Neural progenitor cell (in vitro differentiated cells): ENCODE measurements around the gene KRTAP9-4. TPM values are rescaled to one million over a fixed set of nuclear protein-coding genes. Genes with fewer than 3 reads are reported as not detected.

Experiments
- DNase-seq: peaks from one replicate; pipeline ENCODE4 v3.0.0-alpha.2; 2016; ENCODE audit warnings: low spot score
- H2AFZ ChIP-seq: fragments of 200-600 bp; sonication (generic); replicated peaks from 2 replicates; pipeline ENCODE4 v1.6.1; 2016; ENCODE audit warnings: antibody characterized with exemption
- H3F3A ChIP-seq: fragments of 200-600 bp; sonication (generic); 2 replicates; pipeline ENCODE4 v1.6.1; 2016; ENCODE audit warnings: antibody characterized with exemption, low read depth
- H3K27ac ChIP-seq: fragments of 200-600 bp; sonication (generic); 2 replicates; pipeline ENCODE4 v1.5.1; 2016; ENCODE audit warnings: mild to moderate bottlenecking
- H3K27me3 ChIP-seq: fragments of 200-600 bp; sonication (generic); 2 replicates; pipeline ENCODE4 v1.6.1; 2016; ENCODE audit warnings: mild to moderate bottlenecking, moderate library complexity
- H3K36me3 ChIP-seq: fragments of 200-600 bp; sonication (generic); 2 replicates; pipeline ENCODE4 v1.5.1; 2016
- H3K4me1 ChIP-seq: fragments of 200-600 bp; sonication (generic); 2 replicates; pipeline ENCODE4 v1.6.1; 2016; ENCODE audit warnings: mixed run types
- H3K4me2 ChIP-seq: fragments of 200-600 bp; sonication (generic); 2 replicates; pipeline ENCODE4 v1.6.1; 2016
- H3K4me3 ChIP-seq: fragments of 200-600 bp; sonication (generic); 2 replicates; pipeline ENCODE4 v1.5.1; 2016
- H3K79me2 ChIP-seq: fragments of 200-600 bp; sonication (generic); 2 replicates; pipeline ENCODE4 v1.6.1; 2016; ENCODE audit warnings: low read depth
- H3K9ac ChIP-seq: fragments of 200-600 bp; sonication (generic); 2 replicates; pipeline ENCODE4 v1.6.1; 2016
- H3K9me3 ChIP-seq: fragments of 200-600 bp; sonication (generic); 2 replicates; pipeline ENCODE4 v1.5.1; 2016; ENCODE audit warnings: low read depth
- H4K20me1 ChIP-seq: fragments of 200-600 bp; sonication (generic); 2 replicates; pipeline ENCODE4 v1.6.1; 2016; ENCODE audit warnings: low read depth
- H3K27ac Mint-ChIP-seq: 3 replicates; pipeline ENCODE4 v1.8.0; 2021; ENCODE audit warnings: mixed read lengths
- H3K27me3 Mint-ChIP-seq: 2 replicates; pipeline ENCODE4 v1.8.0; 2022; ENCODE audit warnings: low read depth, mild to moderate bottlenecking, inconsistent platforms, moderate library complexity, mixed read lengths; ENCODE audit not compliant: insufficient read depth
- H3K36me3 Mint-ChIP-seq: 3 replicates; pipeline ENCODE4 v1.8.0; 2021; ENCODE audit warnings: mixed read lengths
- H3K4me1 Mint-ChIP-seq: 3 replicates; pipeline ENCODE4 v1.8.0; 2021; ENCODE audit warnings: mixed read lengths
- H3K4me3 Mint-ChIP-seq: 3 replicates; pipeline ENCODE4 v1.8.0; 2021; ENCODE audit warnings: mild to moderate bottlenecking, moderate library complexity, mixed read lengths
- H3K9me3 Mint-ChIP-seq: 3 replicates; pipeline ENCODE4 v1.8.0; 2020; ENCODE audit warnings: mixed read lengths
- EZH2 ChIP-seq: fragments of 200-600 bp; sonication (generic); IDR thresholded peaks from 2 replicates; pipeline ENCODE4 v1.6.1; 2017; ENCODE audit warnings: antibody characterized with exemption, mild to moderate bottlenecking, moderate library complexity
- EZH2phosphoT487 ChIP-seq: fragments of 200-600 bp; sonication (generic); IDR thresholded peaks from 2 replicates; pipeline ENCODE4 v1.6.1; 2017; ENCODE audit warnings: antibody characterized with exemption
- total RNA-seq: library from RNA; depleted of rRNA; stranded (reverse); fragments of >200 nt; gene quantifications from 2 replicates; pipeline ENCODE4 v1.2.3, GENCODE V29; 2015; ENCODE audit warnings: low replicate concordance
- TF ChIP-seq, protein P1 (sequence below): fragments of 200-600 bp; sonication (generic); IDR thresholded peaks from 2 replicates; pipeline ENCODE4 v1.5.1; 2017; ENCODE audit warnings: antibody characterized with exemption, mild to moderate bottlenecking

KRTAP9-4 gene
- total RNA-seq, 1 donor from 2014 or later: not detected

DNA sequence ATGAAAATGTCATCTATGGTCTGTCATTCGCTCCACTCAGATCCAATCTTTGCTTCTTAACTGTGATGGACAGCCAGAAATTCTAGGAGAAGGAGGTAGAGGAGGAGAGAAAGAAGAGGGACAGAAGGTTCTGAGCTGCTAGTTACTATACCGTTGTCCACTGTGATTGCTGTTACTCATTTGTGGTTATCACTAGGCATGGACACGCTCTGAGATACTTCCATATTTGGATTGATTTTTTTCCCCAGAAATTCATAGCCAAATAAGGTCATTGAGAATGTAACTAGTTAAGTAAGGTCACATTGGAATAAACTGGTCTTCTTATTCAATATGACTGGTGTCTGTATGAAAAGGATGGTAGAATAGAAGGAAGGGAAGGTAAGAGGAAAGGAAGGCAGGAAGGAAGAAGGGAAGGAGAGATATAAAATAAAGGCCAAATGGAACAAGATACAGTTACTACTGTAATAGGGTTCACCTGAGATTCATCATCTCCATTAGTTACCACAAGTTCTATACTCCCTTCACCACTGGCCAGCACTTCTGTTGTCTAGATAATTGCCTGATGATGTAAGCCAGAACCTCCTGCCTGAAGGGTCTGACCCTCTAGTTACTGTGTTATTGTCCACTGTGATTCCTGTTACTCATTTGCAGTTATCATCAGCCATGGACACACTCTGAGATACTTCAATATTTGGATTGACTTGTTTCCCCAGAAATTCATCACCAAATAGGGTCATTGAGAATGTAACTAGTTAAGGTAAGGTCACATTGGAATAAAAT lies 28.9 kb downstream of the KRTAP9-4 start:
- peaks cover 4% of the 10 kb centered on the region for H3K27me3 Mint-ChIP-seq
- H3K9me3 Mint-ChIP-seq: no peaks in the 10 kb centered on the region
- H3K9ac ChIP-seq: no peak overlapping the region
- no peak overlapping the region for H3K4me2 ChIP-seq
- no peaks in the 10 kb centered on the region for H3K79me2 ChIP-seq
- no peaks in the 10 kb centered on the region for H3K9me3 ChIP-seq
- no peaks in the 10 kb centered on the region for H4K20me1 ChIP-seq
- no peaks in the 10 kb centered on the region for H3K36me3 ChIP-seq
- H3K36me3 Mint-ChIP-seq: no peaks in the 10 kb centered on the region
- H2AFZ ChIP-seq: no peak overlapping the region
- no peak for DNase-seq
- no peak overlapping the region for H3K4me3 Mint-ChIP-seq
- H3F3A ChIP-seq: no peaks in the 10 kb centered on the region
- H3K27me3 ChIP-seq: no peaks in the 10 kb centered on the region
- no peak for TF ChIP-seq EZH2
- TF ChIP-seq EZH2phosphoT487: no peak
- TF ChIP-seq, protein P1, sequence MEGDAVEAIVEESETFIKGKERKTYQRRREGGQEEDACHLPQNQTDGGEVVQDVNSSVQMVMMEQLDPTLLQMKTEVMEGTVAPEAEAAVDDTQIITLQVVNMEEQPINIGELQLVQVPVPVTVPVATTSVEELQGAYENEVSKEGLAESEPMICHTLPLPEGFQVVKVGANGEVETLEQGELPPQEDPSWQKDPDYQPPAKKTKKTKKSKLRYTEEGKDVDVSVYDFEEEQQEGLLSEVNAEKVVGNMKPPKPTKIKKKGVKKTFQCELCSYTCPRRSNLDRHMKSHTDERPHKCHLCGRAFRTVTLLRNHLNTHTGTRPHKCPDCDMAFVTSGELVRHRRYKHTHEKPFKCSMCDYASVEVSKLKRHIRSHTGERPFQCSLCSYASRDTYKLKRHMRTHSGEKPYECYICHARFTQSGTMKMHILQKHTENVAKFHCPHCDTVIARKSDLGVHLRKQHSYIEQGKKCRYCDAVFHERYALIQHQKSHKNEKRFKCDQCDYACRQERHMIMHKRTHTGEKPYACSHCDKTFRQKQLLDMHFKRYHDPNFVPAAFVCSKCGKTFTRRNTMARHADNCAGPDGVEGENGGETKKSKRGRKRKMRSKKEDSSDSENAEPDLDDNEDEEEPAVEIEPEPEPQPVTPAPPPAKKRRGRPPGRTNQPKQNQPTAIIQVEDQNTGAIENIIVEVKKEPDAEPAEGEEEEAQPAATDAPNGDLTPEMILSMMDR: no peak
- no peaks in the 10 kb centered on the region for H3K4me1 Mint-ChIP-seq
- no peak overlapping the region for H3K27ac Mint-ChIP-seq
- H3K4me1 ChIP-seq: no peaks in the 10 kb centered on the region
- H3K27ac ChIP-seq: no peak overlapping the region
- H3K4me3 ChIP-seq: no peak overlapping the region

DNA sequence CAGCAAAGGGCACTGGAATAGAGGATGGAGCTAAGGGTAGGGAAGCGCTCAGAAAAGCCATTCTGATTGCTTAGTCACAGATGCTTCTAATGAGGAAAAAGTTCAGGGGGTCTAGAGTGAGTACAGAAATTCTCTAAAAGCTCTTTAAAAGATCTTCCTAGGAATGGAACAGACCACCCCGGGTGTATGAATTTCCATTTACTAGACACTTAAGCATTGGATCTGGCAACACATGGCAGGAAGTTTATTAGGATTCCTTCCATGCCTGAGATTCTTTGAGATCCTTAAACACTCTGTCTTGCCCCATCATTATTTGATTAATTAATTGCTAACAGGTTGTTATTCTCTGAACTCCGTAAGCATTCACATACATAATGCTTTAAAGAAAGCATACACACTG lies 34.6 kb downstream of the KRTAP9-4 start:
- H3K27me3 Mint-ChIP-seq: no peaks in the 10 kb centered on the region
- Histone ChIP-seq H2AFZ (peak overlapping the region; percentile 22), H3K4me3 (no peak overlapping the region), H3K9ac (no peak overlapping the region), H3K9me3 (no peaks in the 10 kb centered on the region), H3K79me2 (no peaks in the 10 kb centered on the region), H3K4me1 (peaks cover 6% of the 10 kb centered on the region), H4K20me1 (no peaks in the 10 kb centered on the region), H3K36me3 (no peaks in the 10 kb centered on the region), H3K27me3 (no peaks in the 10 kb centered on the region), H3F3A (no peaks in the 10 kb centered on the region), H3K27ac (no peak overlapping the region), H3K4me2 (no peak overlapping the region)
- TF ChIP-seq, protein P1: no peak
- TF ChIP-seq EZH2: no peak
- TF ChIP-seq EZH2phosphoT487: no peak
- H3K4me3 Mint-ChIP-seq: no peak overlapping the region
- H3K4me1 Mint-ChIP-seq: no peaks in the 10 kb centered on the region
- DNase-seq: no peak
- H3K9me3 Mint-ChIP-seq: no peaks in the 10 kb centered on the region
- H3K36me3 Mint-ChIP-seq: no peaks in the 10 kb centered on the region
- no peak overlapping the region for H3K27ac Mint-ChIP-seq

DNA sequence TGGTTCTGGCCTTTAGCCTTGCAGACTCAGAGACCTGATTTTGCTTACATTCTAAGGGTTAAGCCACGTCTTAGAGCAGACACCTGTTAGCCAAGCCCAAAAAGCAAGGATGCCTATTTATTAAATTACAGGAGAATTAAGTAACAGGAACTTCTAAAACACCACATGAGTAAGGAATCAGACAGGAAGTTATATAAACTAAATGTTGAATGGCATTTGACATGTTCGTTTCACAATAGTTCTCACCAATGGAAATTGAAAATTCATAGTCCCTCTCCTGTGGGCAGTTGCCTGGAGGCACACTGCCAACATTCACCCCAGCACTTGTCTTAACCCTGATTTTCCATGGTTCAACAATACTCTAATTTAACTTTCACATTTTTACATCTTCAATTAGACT lies 35.1 kb downstream of the KRTAP9-4 start:
- Mint-ChIP-seq H3K4me3 (no peak overlapping the region), H3K27ac (no peak overlapping the region), H3K27me3 (no peaks in the 10 kb centered on the region), H3K36me3 (no peaks in the 10 kb centered on the region), H3K4me1 (no peaks in the 10 kb centered on the region), H3K9me3 (no peaks in the 10 kb centered on the region)
- Histone ChIP-seq H3K4me1 (peaks cover 6% of the 10 kb centered on the region), H3K79me2 (no peaks in the 10 kb centered on the region), H3K36me3 (no peaks in the 10 kb centered on the region), H3F3A (no peaks in the 10 kb centered on the region), H2AFZ (no peak overlapping the region), H3K4me3 (no peak overlapping the region), H3K27me3 (no peaks in the 10 kb centered on the region), H3K27ac (no peak overlapping the region), H4K20me1 (no peaks in the 10 kb centered on the region), H3K9me3 (no peaks in the 10 kb centered on the region), H3K4me2 (no peak overlapping the region), H3K9ac (no peak overlapping the region)
- no peak for DNase-seq
- TF ChIP-seq, protein P1: no peak
- no peak for TF ChIP-seq EZH2
- TF ChIP-seq EZH2phosphoT487: no peak
